GM18861 (cell line): ENCODE data around the gene SUV39H2.
"Not testable (repeated sequence)": the region's sequence is repeated elsewhere in the genome, so short reads cannot be mapped to it uniquely, and the experiment has no call there.

ENCODE experiments used
- ATAC-seq: cut with Tn5 transposase; IDR thresholded peaks from one replicate; pipeline ENCODE4 v1.9.1; 2021; ENCODE audit not compliant: unreplicated experiment

Gene SUV39H2

DNA sequence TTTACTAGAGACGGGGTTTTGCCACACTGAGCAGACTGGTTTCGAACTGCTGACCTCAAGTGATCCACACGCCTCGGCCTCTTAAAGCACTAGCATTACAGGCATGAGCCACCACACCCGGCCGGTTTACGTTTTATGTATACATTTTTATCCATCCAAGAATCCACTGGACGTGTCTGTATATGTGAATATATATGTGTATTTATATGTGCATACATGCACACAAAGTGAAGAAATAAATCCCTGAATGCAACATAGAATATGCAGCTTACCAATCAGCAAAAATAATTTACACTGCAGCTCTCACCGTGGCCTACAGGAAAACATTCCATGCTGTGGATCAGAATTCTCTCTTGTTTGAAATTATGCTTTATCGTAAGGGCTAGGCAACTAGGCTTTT is 51.9 kb downstream of the SUV39H2 start:
- ATAC-seq = no peak

DNA sequence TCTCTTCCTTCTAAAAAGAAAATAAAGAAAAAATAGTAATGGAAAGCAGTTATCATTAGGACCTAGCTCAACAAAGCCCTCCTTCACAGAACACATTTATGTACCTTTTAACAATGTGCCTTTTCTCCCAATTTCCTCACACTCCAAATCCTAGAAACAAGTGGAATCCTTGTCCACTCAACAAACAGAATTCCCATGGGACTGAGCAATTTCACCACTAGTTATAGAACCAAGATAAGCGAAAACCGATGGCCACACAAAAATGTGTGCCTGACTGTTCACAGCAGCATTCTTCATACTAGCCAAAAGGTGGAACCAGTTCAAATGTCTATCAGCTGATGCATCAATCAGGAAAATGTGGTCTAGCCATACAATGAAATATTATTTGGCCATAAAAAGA is 57.9 kb downstream of the SUV39H2 start:
- ATAC-seq = no peak

DNA sequence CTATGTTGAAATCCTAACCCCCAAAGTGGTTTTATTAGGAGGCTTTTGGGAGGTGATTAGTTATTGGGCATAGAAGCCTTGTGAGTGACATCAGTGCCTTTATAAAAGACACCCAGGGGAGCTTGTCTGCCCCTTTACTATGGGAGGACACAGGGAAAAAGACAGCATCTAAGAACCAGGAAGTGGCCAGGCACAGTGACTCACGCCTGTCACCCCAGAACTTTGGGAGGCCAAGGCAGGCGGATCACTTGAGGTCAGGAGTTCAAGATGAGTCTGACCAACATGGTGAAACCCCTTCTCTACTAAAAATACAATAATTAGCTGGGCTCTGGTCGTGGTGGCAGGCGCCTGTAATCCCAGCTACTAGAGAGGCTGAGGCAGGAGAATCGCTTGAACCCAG is 60.3 kb downstream of the SUV39H2 start:
- not testable (repeated sequence) for ATAC-seq

DNA sequence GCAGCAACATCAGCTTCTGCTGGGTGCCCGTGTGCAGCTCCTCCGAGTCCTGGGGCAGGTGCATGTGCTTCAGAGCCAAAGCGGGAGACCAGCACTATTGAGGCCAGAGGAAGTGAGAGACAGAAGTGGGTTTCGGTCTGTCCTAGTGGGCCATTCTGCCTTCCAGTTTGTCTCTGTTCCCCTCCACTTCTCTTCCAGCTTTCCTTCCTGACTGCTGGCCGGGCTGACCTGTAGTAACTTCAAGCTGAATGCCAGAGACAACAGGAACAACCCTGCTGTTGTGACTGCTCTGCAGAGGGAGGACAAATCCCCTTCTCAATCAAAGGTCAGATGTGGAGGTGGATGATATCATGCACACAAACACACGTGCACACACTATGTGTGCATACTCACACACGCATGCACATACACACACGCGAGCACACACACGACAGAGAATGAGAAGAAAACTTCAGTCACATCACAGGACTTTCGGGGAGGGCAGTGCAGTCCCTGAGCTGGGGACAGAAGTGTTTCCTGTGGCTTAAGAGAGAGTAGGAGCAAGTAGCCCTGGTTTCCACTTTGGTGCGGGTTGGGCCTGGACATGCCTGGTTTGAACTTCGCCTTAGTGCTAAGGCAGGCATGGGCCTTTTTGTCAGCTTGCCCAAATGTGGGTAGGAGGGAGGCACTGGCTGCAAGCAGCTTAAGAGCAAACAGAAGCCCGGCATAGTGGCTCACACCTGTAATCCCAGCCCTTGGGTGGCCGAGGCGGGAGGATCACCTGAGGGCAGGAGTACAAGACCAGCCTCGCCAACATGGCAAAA is 63.7 kb downstream of the SUV39H2 start:
- ATAC-seq = peak; percentile 83

DNA sequence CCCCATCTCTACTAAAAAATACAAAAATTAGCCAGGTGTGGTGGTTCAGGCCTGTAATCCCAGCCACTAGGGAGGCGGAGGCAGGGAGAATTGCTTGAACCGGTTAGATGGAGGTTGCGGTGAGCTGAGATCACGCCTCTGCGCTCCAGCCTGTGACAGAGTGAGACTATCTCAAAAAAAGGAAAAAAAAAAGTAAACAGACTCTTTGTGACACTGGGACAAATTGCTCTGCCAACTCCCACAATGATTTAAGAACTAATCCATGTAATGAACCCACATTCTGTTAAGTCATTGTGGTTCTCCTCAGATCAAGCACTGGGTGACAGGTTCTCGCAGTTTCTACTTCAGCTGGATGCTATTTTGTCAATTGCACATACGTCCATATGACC is 64.3 kb downstream of the SUV39H2 start:
- ATAC-seq = not testable (repeated sequence)

DNA sequence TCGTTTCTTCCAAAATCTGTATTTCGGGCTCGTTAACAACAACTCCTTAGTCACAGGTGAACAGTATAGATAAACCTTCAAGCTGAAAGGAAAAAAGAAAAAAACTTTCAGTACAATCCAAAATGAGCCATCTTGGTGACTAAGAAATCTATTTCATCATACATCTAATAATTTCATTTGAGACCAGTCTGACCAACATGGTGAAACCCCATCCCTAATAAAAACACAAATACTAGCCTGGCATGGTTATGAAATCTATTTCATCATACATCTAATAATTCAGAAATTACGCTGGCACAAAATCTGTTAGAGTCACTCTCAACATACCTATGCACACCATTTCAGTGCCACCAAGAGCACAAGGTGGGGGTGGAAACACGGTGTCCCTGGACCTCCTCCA is 66.4 kb downstream of the SUV39H2 start:
- no peak for ATAC-seq

DNA sequence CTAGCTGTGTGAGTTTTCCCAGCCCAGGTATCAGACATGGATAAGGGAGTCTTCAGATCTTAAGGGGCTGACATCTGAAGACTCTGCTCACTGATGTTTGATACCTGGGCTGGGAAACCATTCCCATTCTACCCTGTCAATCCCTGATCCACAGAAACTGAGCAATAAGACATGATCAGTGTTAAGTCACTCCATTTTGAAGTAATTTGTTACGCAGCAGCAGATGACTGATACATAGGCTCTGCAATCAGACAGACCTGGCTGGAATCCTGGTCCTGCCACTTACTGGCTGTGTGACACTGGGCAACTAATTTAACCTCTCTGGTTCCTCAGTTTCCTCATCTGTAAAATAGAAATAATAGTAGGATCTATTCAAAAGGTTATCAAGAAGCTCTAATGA is 68.6 kb downstream of the SUV39H2 start:
- no peak for ATAC-seq

DNA sequence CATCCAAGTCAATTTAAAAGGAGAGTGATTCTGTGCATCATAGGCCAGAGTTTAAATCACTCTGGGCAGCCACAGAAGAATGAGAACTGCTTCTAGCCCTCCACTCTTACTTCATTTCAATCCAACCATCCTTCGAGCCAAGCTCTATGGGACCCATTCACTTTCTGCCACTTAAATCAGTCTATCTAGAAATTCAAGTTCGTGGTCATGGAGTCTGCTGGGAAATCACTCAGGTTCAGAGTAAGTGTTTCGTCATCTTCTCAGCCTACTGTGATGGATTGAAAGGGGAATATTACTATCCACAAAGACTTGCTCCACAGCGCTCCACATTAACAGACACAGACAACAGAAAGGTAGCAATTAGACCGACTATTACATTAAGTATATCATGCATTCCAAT is 70.6 kb downstream of the SUV39H2 start:
- no peak for ATAC-seq

DNA sequence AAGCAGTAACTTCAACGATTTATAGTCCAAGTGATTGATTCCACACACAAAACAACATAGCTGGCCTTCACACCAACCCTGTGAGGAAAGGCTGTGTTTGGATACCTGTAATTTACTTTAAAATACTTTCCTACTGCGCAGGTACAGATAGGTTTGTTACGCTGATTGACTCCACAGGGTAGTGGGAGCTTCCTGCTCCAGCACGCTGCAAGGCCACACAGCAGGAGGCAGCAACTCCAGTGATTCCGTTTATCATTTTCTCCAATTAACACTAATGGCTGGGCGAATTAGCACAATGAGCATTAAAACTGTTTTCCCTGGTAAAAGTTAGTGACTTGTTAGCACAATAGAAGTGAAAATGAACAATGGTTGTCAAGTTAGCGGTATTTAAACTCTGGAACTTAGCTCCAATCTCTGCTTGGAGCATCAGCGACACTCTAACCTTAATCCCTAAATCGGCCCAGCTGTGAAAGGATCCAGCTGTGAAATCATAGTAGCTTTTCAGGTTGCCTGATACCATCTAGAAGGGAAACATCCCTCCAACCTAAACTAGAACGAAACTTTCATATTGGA is 74.3 kb downstream of the SUV39H2 start:
- no peak for ATAC-seq

DNA sequence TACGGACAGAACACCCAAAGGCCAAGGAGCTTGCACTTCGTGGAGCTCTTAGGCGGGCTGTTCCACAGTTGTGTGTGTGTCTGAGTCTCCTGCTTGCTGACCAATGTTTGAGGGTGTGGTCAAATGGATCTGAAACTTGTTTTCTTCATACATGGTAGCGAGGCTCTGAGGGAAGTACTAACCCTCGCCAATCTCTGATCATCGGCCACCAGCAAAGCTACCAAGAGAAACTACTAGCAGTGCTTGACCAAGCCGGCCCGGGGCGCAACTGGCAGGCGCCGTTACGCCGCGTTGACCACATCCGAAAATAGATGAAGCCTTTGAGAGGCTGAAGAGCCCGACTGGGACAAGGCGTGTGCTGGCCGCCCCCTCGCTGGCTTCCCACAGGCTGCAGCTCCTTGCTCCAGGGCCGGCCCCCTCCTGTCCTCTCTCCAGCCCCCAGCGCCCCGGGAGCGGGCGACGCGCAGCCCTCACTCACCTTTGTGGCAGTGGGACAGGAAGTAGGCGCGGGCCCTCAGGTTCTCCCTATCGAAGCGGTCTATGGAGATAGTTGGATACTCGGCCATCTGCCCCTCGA is 74.8 kb downstream of the SUV39H2 start:
- peak; percentile 37 for ATAC-seq
